ENCODE measurements around the gene LINC01488. TPM values are rescaled to one million over a fixed set of nuclear protein-coding genes. Genes with fewer than 3 reads are reported as not detected.

The LINC01488 gene
- total RNA-seq, 1 donor, result not detected

GRCh38 chr11:69462106-69462951 is 19.1 kb upstream of the LINC01488 start:
- DNase-seq (ENCODE audit: low read depth in 2 of 3, low spot score in 2 of 3), result no peak

- DNase-seq (ENCODE audit: low read depth in 2 of 3, low spot score in 2 of 3), result peak in 1 of 3 donors; percentile 46
Observed at GRCh38 chr11:69463181-69463994, 18.1 kb upstream of the LINC01488 start.

GRCh38 chr11:69463995-69464960 is 17.2 kb upstream of the LINC01488 start:
- no peak for DNase-seq (ENCODE audit: low read depth in 2 of 3, low spot score in 2 of 3)

- DNase-seq (ENCODE audit: low read depth in 2 of 3, low spot score in 2 of 3), result no peak
Observed at GRCh38 chr11:69465236-69466000, 16.0 kb upstream of the LINC01488 start.

- DNase-seq (ENCODE audit: low read depth in 2 of 3, low spot score in 2 of 3), result no peak
Observed at GRCh38 chr11:69466039-69466438, 15.4 kb upstream of the LINC01488 start.

- DNase-seq (ENCODE audit: low read depth in 2 of 3, low spot score in 2 of 3), result no peak
Observed at GRCh38 chr11:69467196-69467595, 14.3 kb upstream of the LINC01488 start.

GRCh38 chr11:69467646-69468045 is 13.8 kb upstream of the LINC01488 start:
- no peak for DNase-seq (ENCODE audit: low read depth in 2 of 3, low spot score in 2 of 3)

- DNase-seq (ENCODE audit: low read depth in 2 of 3, low spot score in 2 of 3), result no peak
Observed at GRCh38 chr11:69468221-69468620, 13.2 kb upstream of the LINC01488 start.

GRCh38 chr11:69468911-69469885 is 12.3 kb upstream of the LINC01488 start:
- no peak for DNase-seq (ENCODE audit: low read depth in 2 of 3, low spot score in 2 of 3)

GRCh38 chr11:69470301-69470700 is 11.2 kb upstream of the LINC01488 start:
- DNase-seq (ENCODE audit: low read depth in 2 of 3, low spot score in 2 of 3), result no peak

GRCh38 chr11:69470793-69471728 is 10.4 kb upstream of the LINC01488 start:
- DNase-seq (ENCODE audit: low read depth in 2 of 3, low spot score in 2 of 3), result no peak

- DNase-seq (ENCODE audit: low read depth in 2 of 3, low spot score in 2 of 3), result no peak
Observed at GRCh38 chr11:69471729-69472540, 9.5 kb upstream of the LINC01488 start.

GRCh38 chr11:69472541-69473275 is 8.8 kb upstream of the LINC01488 start:
- no peak for DNase-seq (ENCODE audit: low read depth in 2 of 3, low spot score in 2 of 3)

- DNase-seq (ENCODE audit: low read depth in 2 of 3, low spot score in 2 of 3), result no peak
Observed at GRCh38 chr11:69473276-69473845, 8.1 kb upstream of the LINC01488 start.

- DNase-seq (ENCODE audit: low read depth in 2 of 3, low spot score in 2 of 3), result no peak
Observed at GRCh38 chr11:69474736-69475135, 6.7 kb upstream of the LINC01488 start.

All from hematopoietic multipotent progenitor cell (in vitro differentiated cells).